H1 (cell line): Measurements from ENCODE around the gene LRRIQ4. TPM values are rescaled to one million over a fixed set of nuclear protein-coding genes. Genes with fewer than 3 reads are reported as not detected.

Experiments
- CTCF ChIA-PET: fragments of 300-600 bp; sonication (Branson Sonifier 250); formaldehyde crosslinking; loops from one replicate; lab custom pipeline; 2021; ENCODE audit not compliant: partially characterized antibody; lab: Charles Lee
- POLR2A ChIA-PET: fragments of 300-600 bp; sonication (Branson Sonifier 250); formaldehyde crosslinking; loops from one replicate; lab custom pipeline; 2021; ENCODE audit warnings: inconsistent platforms; ENCODE audit not compliant: partially characterized antibody; lab: Charles Lee
- DNase-seq, 2 experiments: peaks; one replicate each; pipeline versions ENCODE4 v3.0.0 to v3.0.0-alpha.2; 2010 to 2022; ENCODE audit warnings: low spot score in 2 of 2, low read depth in 1 of 2, mixed read lengths in 1 of 2
- FAIRE-seq: peaks from 2 replicates; lab custom pipeline; 2011; peaks lifted over from hg19 to GRCh38; lab: Jason Lieb, UNC
- H2AFZ ChIP-seq: 2 replicates; pipeline ENCODE4 v1.8.1; 2012; ENCODE audit warnings: low read length, inconsistent platforms
- H2AK5ac ChIP-seq: 2 replicates; pipeline ENCODE4 v1.6.1; 2013; ENCODE audit warnings: low read depth, low read length
- H2BK120ac ChIP-seq: replicated peaks from 2 replicates; pipeline ENCODE3; 2013; ENCODE audit warnings: low read depth, low read length, inconsistent platforms
- H2BK12ac ChIP-seq: 2 replicates; pipeline ENCODE4 v1.6.1; 2013; ENCODE audit warnings: low read depth, low read length
- H2BK15ac ChIP-seq: 2 replicates; pipeline ENCODE4 v1.6.1; 2013; ENCODE audit warnings: low read length
- H2BK20ac ChIP-seq: 2 replicates; pipeline ENCODE4 v1.6.1; 2013; ENCODE audit warnings: low read length
- H2BK5ac ChIP-seq: 2 replicates; pipeline ENCODE4 v1.6.1; 2013; ENCODE audit warnings: low read depth, low read length
- H3K14ac ChIP-seq: 2 replicates; pipeline ENCODE4 v1.6.1; 2013; ENCODE audit warnings: inconsistent platforms; ENCODE audit not compliant: insufficient read length
- H3K18ac ChIP-seq: 2 replicates; pipeline ENCODE4 v1.6.1; 2013; ENCODE audit warnings: low read length; ENCODE audit errors: extremely low read depth
- H3K23ac ChIP-seq: 2 replicates; pipeline ENCODE4 v1.6.1; 2013; ENCODE audit warnings: inconsistent platforms; ENCODE audit not compliant: insufficient read length
- H3K23me2 ChIP-seq: 2 replicates; pipeline ENCODE4 v1.6.1; 2013; ENCODE audit warnings: low read depth, low read length
- H3K27ac ChIP-seq: 2 replicates; pipeline ENCODE4 v1.6.1; 2011; ENCODE audit warnings: low read depth, low read length, inconsistent platforms
- H3K27me3 ChIP-seq, 4 experiments: replicated peaks in 1 of 4; 1 replicate in 1 of 4; 2 replicates in 3 of 4; pipeline versions ENCODE4 v1.6.1 to v1.8.1; 2011 to 2013; ENCODE audit warnings: low read length in 3 of 4, mild to moderate bottlenecking in 3 of 4, inconsistent platforms in 2 of 4, mixed read lengths in 2 of 4, moderate library complexity in 1 of 4; ENCODE audit not compliant: control insufficient read depth in 3 of 4, insufficient read depth in 3 of 4; ENCODE audit errors: extremely low read depth in 1 of 4
- H3K36me3 ChIP-seq, 4 experiments: 2 replicates each; pipeline versions ENCODE4 v1.6.1 to v1.8.1; 2011 to 2013; ENCODE audit warnings: mild to moderate bottlenecking in 4 of 4, low read length in 3 of 4, moderate library complexity in 2 of 4, control low read depth in 1 of 4, inconsistent platforms in 1 of 4; ENCODE audit not compliant: insufficient read depth in 4 of 4, control insufficient read depth in 2 of 4
- H3K4ac ChIP-seq: replicated peaks from 2 replicates; pipeline ENCODE3; 2013; ENCODE audit warnings: low read length, low read depth, mixed read lengths, inconsistent platforms; ENCODE audit not compliant: insufficient read length
- H3K4me1 ChIP-seq, 4 experiments: replicated peaks in 1 of 4; 1 replicate in 1 of 4; 2 replicates in 3 of 4; pipeline versions ENCODE4 v1.6.1 to v1.8.1; 2011 to 2013; ENCODE audit warnings: low read length in 3 of 4, inconsistent platforms in 2 of 4, mixed read lengths in 1 of 4; ENCODE audit not compliant: insufficient read depth in 4 of 4, control insufficient read depth in 3 of 4
- H3K4me2 ChIP-seq, 2 experiments: 2 replicates each; pipeline versions ENCODE4 v1.6.1 to v1.8.1; 2011 to 2013; ENCODE audit warnings: low read depth in 2 of 2, low read length in 2 of 2, control low read depth in 1 of 2, inconsistent platforms in 1 of 2, mild to moderate bottlenecking in 1 of 2; ENCODE audit not compliant: insufficient read depth in 1 of 2
- H3K4me3 ChIP-seq, 4 experiments: fragments of 200-600, 300-600 bp in 1 of 4; sonication (generic), shearing (Covaris generic), sonication (Bioruptor Twin) in 1 of 4; 2 replicates each; pipeline versions ENCODE4 v1.5.1 to v1.8.1; 2011 to 2016; ENCODE audit warnings: low read length in 4 of 4, low read depth in 3 of 4, control low read depth in 2 of 4, inconsistent platforms in 2 of 4, mild to moderate bottlenecking in 2 of 4, mixed read lengths in 1 of 4, moderate library complexity in 1 of 4; ENCODE audit not compliant: insufficient read depth in 2 of 4; ENCODE audit errors: extremely low read depth in 1 of 4
- H3K56ac ChIP-seq: replicated peaks from 2 replicates; pipeline ENCODE3; 2013; ENCODE audit warnings: low read depth, mild to moderate bottlenecking, mixed read lengths, low read length, inconsistent platforms; ENCODE audit not compliant: insufficient read length
- H3K79me1 ChIP-seq: 2 replicates; pipeline ENCODE4 v1.6.1; 2013; ENCODE audit warnings: low read depth, low read length, control low read depth
- H3K79me2 ChIP-seq, 2 experiments: 2 replicates each; pipeline versions ENCODE4 v1.6.1 to v1.8.1; 2012 to 2013; ENCODE audit warnings: low read length in 2 of 2, mild to moderate bottlenecking in 2 of 2, inconsistent platforms in 1 of 2; ENCODE audit not compliant: insufficient read depth in 2 of 2, control insufficient read depth in 1 of 2
- H3K9ac ChIP-seq, 4 experiments: replicated peaks in 1 of 4; 1 replicate in 1 of 4; 2 replicates in 3 of 4; pipeline versions ENCODE4 v1.6.1 to v1.8.1; 2011 to 2013; ENCODE audit warnings: low read depth in 3 of 4, low read length in 3 of 4, control low read depth in 2 of 4, mild to moderate bottlenecking in 2 of 4, moderate library complexity in 2 of 4, inconsistent platforms in 1 of 4; ENCODE audit errors: extremely low read depth in 1 of 4
- H3K9me3 ChIP-seq, 2 experiments: 2 replicates each; pipeline versions ENCODE4 v1.6.1 to v1.8.1; 2012 to 2013; ENCODE audit warnings: mild to moderate bottlenecking in 2 of 2, moderate library complexity in 2 of 2, control low read depth in 1 of 2, inconsistent platforms in 1 of 2, low read depth in 1 of 2, low read length in 1 of 2, mixed read lengths in 1 of 2; ENCODE audit not compliant: insufficient read depth in 2 of 2
- H4K20me1 ChIP-seq, 2 experiments: replicated peaks in 1 of 2; 2 replicates each; pipeline versions ENCODE3 to v1.8.1; 2011 to 2013; ENCODE audit warnings: inconsistent platforms in 2 of 2, low read length in 2 of 2, mild to moderate bottlenecking in 1 of 2; ENCODE audit not compliant: insufficient read depth in 2 of 2, control insufficient read depth in 1 of 2
- H4K5ac ChIP-seq: 2 replicates; pipeline ENCODE4 v1.6.1; 2013; ENCODE audit warnings: low read length, low read depth, mixed read lengths, inconsistent platforms; ENCODE audit not compliant: insufficient read length
- H4K8ac ChIP-seq: 2 replicates; pipeline ENCODE4 v1.8.0; 2013; ENCODE audit warnings: mild to moderate bottlenecking, moderate library complexity, low read length, inconsistent platforms; ENCODE audit not compliant: insufficient read depth; ENCODE audit errors: extremely low read depth
- H4K91ac ChIP-seq: replicated peaks from 2 replicates; pipeline ENCODE3; 2013; ENCODE audit warnings: low read length, mixed read lengths, inconsistent platforms; ENCODE audit not compliant: insufficient read length
- CTBP2 ChIP-seq: IDR thresholded peaks from 2 replicates; pipeline ENCODE4 v1.7.0; 2011; ENCODE audit warnings: borderline replicate concordance, mild to moderate bottlenecking, moderate library complexity, mixed read lengths, low read length; ENCODE audit not compliant: insufficient read depth, insufficient read length
- E2F6 ChIP-seq: IDR thresholded peaks from 2 replicates; pipeline ENCODE4 v1.6.1; 2012; ENCODE audit warnings: inconsistent platforms
- EZH2 ChIP-seq: fragments of 200-600 bp; sonication (generic); IDR thresholded peaks from 2 replicates; pipeline ENCODE4 v1.7.1; 2012; ENCODE audit warnings: low read depth, mild to moderate bottlenecking, moderate library complexity, low read length, inconsistent platforms; ENCODE audit not compliant: severe bottlenecking
- JUN ChIP-seq: IDR thresholded peaks from 2 replicates; pipeline ENCODE4 v1.6.1; 2011; ENCODE audit warnings: low read depth, mild to moderate bottlenecking, improper control_type of control experiment, low read length
- MAFK ChIP-seq: IDR thresholded peaks from 2 replicates; pipeline ENCODE4 v1.6.1; 2012; ENCODE audit warnings: low read depth, mild to moderate bottlenecking, improper control_type of control experiment, low read length
- MAX ChIP-seq: IDR thresholded peaks from 2 replicates; pipeline ENCODE4 v1.6.1; 2012; ENCODE audit warnings: inconsistent platforms
- RAD21 ChIP-seq, 2 experiments: IDR thresholded peaks in 1 of 2; conservative IDR thresholded peaks in 1 of 2; 2 replicates each; pipeline ENCODE4 v1.6.1; 2011; ENCODE audit warnings: low read depth in 2 of 2, low read length in 2 of 2, improper control_type of control experiment in 1 of 2, inconsistent platforms in 1 of 2, mild to moderate bottlenecking in 1 of 2, moderate library complexity in 1 of 2
- SRF ChIP-seq: IDR thresholded peaks from 2 replicates; pipeline ENCODE4 v1.6.1; 2011; ENCODE audit warnings: mild to moderate bottlenecking, low read depth, low read length, moderate library complexity
- SUZ12 ChIP-seq: fragments of 200-600 bp; sonication (generic); IDR thresholded peaks from 2 replicates; pipeline ENCODE4 v1.6.1; 2012; ENCODE audit warnings: mild to moderate bottlenecking, inconsistent platforms, low read length, moderate library complexity, mixed read lengths
- YY1 ChIP-seq: IDR thresholded peaks from 2 replicates; pipeline ENCODE4 v1.6.1; 2011; ENCODE audit warnings: low read depth, mild to moderate bottlenecking, low read length
- WGBS, 2 experiments: shearing (Covaris generic) in 1 of 2; methylation state at CpG; one replicate each; pipeline versions ENCODE4 v1.1.6 to v1.1.7; 2013 to 2015; ENCODE audit warnings: low lambda C conversion rate in 2 of 2, mixed read lengths in 2 of 2, inconsistent platforms in 1 of 2, low coverage in 1 of 2, missing lambda C conversion rate in 1 of 2; ENCODE audit not compliant: insufficient replicate concordance in 2 of 2, insufficient coverage in 1 of 2, insufficient read length in 1 of 2; ENCODE audit errors: extremely low coverage in 1 of 2, missing lambda C conversion rate in 1 of 2; 5-methylcytosine and 5-hydroxymethylcytosine counted together
- polyA plus RNA-seq, 7 experiments: library from polyadenylated mRNA; depleted of rRNA in 3 of 7; stranded (reverse) in 5 of 7; unstranded in 2 of 7; fragments of >200 nt in 5 of 7; fragments of 200-250 nt in 2 of 7; gene quantifications; 1 replicate in 5 of 7; 2 replicates in 1 of 7; 4 replicates in 1 of 7; pipeline versions ENCODE4 v1.2.1 to v1.2.3, GENCODE V29; 2011 to 2013; ENCODE audit warnings: missing spikeins in 2 of 7, mixed read lengths in 2 of 7
- total RNA-seq: library from RNA; stranded (reverse); fragmentation: NEBNext Ultra II Directional; extraction: Animal tissue kit (Norgen Biotek cat#: 25700); gene quantifications from 2 replicates; pipeline ENCODE4 v1.2.1, GENCODE V29; 2021

The LRRIQ4 gene
- total and polyA plus RNA-seq, 2 of the 8 experiments (the other 6 are each of a cell fraction or from before 2014, with no cell fraction given): 0.08 TPM; not detected in 1

GRCh38 chr3:169813757-169814517, 1.3 kb downstream of the LRRIQ4 start:
- DNase-seq: peak; percentile 54 to 68
- CTCF ChIA-PET: interaction anchor here (0.6 to 1.2 kb wide), 5 partner anchors 21 to 1751 kb away, joined by 3 read pairs; no protein-coding TSS in a partner anchor
- no peaks in the 10 kb centered on the region for H3K36me3 ChIP-seq
- no peak for TF ChIP-seq JUN
- TF ChIP-seq EZH2: no peak
- peak; percentile 85 for TF ChIP-seq E2F6
- TF ChIP-seq MAX: peak; percentile 97
- TF ChIP-seq RAD21 (IDR thresholded peaks at IDR 0.05 in 1 of 2, conservative IDR thresholded peaks at IDR 0.05 in 1 of 2; ENCODE audit: low read depth in 2 of 2, low read length in 2 of 2): peak; percentile 39 to 57
- TF ChIP-seq SUZ12: no peak
- no peak for TF ChIP-seq CTBP2
- no peak for TF ChIP-seq MAFK
- no peak for TF ChIP-seq SRF
- no peak for TF ChIP-seq YY1

More at GRCh38 chr3:169813757-169814517, 1.3 kb downstream of the LRRIQ4 start:
- Histone ChIP-seq H3K56ac (no peak overlapping the region), H2AFZ (peak overlapping the region; percentile 98), H4K5ac (no peak overlapping the region), H3K79me1 (no peaks in the 10 kb centered on the region), H4K20me1 (no peaks in the 10 kb centered on the region), H3K9me3 (no peaks in the 10 kb centered on the region; a peak in 1 of 4 replicates), H2BK12ac (peak overlapping the region; percentile 77; the same call in 1 of the 2 replicates), H2BK5ac (no peak overlapping the region), H2BK120ac (no peak overlapping the region), H2BK20ac (no peak overlapping the region), H3K18ac (peak overlapping the region; percentile 66; the same call in 1 of the 2 replicates), H2BK15ac (peak overlapping the region; percentile 76; the same call in 1 of the 2 replicates), H3K79me2 (no peaks in the 10 kb centered on the region), H3K23ac (no peak overlapping the region), H3K4ac (no peak overlapping the region), H3K4me1 (peaks cover 7 to 20% (median 10%) of the 10 kb centered on the region in 4 experiments; a peak in 6 of 7 replicates), H3K27ac (no peak overlapping the region), H3K27me3 (peaks cover 0 to 7% (median 4%) of the 10 kb centered on the region in 4 experiments; a peak in 6 of 7 replicates), H3K4me2 (peak overlapping the region; percentile 79 to 93), H3K4me3 (peak overlapping the region in 1 of 4 experiments; percentile 73; a peak in 2 of 8 replicates), H4K91ac (peak overlapping the region; percentile 93), H4K8ac (peak overlapping the region; percentile 86), H3K23me2 (peaks cover 4% of the 10 kb centered on the region; the same call in 1 of the 2 replicates), H3K14ac (no peak overlapping the region), H3K9ac (no peak overlapping the region), H2AK5ac (no peak overlapping the region)
- FAIRE-seq: peak; percentile 66
- 58% methylated on average over 27 of the region's 27 CpGs; no CpG with 5 or more reads in 1 of the 2 experiments for WGBS, 2 experiments
- POLR2A ChIA-PET: interaction anchor here (1.2 kb wide), 1 partner anchor 153 kb away, joined by 5 read pairs; the partner anchor contains the start of gene SEC62
